GM04503 (cell line): ENCODE results near the gene PRRT1.

Experiments
- DNase-seq: peaks from one replicate; pipeline ENCODE4 v3.0.0-alpha.2; 2012; ENCODE audit warnings: low read depth

The PRRT1 gene

GRCh38 chr6:32174416-32174815 is 22.7 kb upstream of the PRRT1 start:
- DNase-seq, result no peak

- no peak for DNase-seq
These were observed 21.4 kb upstream of the PRRT1 start for GRCh38 chr6:32173051-32173727.

GRCh38 chr6:32171234-32171633 is 19.5 kb upstream of the PRRT1 start:
- no peak for DNase-seq

DNA sequence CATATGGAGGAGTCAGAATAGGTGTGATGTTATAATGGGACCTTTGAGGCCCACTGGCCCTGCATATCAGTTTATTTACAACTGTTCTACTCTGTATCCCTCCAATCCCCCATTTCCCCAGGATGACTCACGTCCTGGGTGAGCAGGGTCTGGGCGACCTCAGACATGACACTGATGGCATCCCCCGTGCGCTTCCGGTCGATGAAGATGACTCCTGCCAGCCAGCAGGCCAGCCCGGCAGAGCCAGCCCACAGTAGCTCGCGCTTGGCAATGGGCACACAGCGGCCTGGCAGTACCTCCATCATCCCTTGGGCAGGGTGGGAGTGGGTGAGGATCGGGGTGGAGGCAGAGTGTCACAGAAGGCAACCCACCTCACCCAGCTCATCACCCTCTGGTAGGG is 18.6 kb upstream of the PRRT1 start:
- no peak for DNase-seq

GRCh38 chr6:32168807-32169591 is 17.3 kb upstream of the PRRT1 start:
- DNase-seq, result no peak

GRCh38 chr6:32168350-32168749 is 16.6 kb upstream of the PRRT1 start:
- no peak for DNase-seq

DNA sequence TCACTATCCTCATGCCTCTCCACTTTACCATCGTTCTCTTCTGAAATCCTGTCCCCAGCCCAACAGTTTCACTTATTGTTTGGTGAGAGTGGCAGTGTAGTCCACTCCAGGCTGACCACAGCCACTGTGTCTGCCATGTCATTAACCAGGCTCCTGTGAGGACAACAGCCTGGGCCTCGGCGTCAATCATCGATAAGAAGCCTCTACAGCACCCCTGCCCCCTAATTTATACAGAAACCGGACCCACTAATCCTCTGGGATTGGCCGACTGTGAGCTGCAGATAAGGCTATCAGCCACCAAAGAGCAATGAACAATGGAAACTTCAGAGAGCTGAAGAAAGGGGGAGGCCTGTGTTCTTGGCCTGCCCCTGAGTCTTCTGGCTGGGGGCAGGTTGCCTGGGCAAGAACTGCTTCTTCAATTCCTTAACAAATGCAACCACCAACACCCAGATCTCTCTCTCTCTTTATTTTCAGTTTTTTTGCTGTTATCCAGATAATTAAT is 16.1 kb upstream of the PRRT1 start:
- DNase-seq, result no peak

GRCh38 chr6:32167154-32167760 is 15.5 kb upstream of the PRRT1 start:
- no peak for DNase-seq

GRCh38 chr6:32166411-32167061 is 14.8 kb upstream of the PRRT1 start:
- no peak for DNase-seq

GRCh38 chr6:32164295-32164694 is 12.6 kb upstream of the PRRT1 start, which contains the start of gene EGFL8:
Gene EGFL8, plus strand, starts transcription at chr6:32164595. Its CDS starts 1,571 bp downstream, at chr6:32166166.
- no peak for DNase-seq

DNA sequence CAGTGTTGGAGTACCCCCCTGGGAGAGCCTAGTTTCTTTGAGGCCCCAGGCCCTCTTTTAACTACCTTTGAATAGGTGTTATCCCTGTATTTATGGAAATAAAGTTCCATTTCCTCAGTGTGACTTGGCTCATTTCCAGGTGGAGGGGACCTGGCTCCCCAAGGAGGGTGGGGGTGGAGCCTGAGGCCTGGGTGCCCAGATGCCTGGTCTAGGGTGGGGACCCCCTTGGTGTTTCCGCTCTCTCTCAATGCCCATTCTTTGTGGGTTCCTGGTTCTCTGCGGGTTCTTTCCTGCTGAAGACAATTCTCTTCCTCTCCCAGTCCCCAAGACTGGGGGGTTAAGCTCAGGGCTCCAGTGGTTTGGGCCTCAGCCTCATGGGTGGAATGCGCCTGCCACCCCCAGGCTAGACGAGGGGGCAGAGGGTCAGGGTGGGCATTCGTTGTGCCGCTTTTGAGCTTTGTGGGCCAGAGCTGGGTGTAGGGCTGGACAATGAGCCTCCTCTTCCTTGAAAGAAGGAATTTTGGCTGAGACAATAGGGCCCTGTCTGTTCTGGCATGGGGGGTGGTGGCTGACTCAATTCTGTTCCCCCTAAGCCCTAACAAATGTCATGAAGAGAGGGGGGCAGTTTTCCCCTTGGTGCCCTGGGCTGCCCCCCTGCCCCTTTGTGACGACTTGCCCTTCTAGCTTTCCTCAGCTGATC is 12.0 kb upstream of the PRRT1 start:
- DNase-seq, result no peak

- DNase-seq, result no peak
These were observed 6.3 kb upstream of the PRRT1 start for GRCh38 chr6:32158052-32158451.

GRCh38 chr6:32156891-32157290 is 5.2 kb upstream of the PRRT1 start:
- DNase-seq, result no peak

DNA sequence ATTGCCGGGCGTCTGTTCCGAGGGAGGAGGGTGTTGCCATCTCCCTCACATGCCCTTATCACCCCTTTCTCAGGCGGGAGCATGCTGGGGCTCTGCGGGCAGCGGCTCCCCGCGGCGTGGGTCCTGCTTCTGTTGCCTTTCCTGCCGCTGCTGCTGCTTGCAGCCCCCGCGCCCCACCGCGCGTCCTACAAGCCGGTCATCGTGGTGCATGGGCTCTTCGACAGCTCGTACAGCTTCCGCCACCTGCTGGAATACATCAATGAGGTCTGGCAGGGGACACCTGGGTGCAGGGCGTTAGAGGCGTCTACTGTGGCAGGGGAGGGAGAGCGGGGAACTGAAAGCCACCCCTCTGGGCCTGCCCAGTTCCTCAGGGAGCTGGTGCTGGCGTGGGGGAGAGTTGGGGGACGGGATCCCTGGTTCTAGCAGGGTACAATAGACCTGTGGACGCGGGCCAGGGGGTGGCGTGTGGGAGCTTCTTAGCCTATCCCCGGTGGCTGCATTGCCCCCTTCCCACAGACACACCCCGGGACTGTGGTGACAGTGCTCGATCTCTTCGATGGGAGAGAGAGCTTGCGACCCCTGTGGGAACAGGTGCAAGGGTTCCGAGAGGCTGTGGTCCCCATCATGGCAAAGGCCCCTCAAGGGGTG is 2.9 kb upstream of the PRRT1 start:
- DNase-seq, result no peak

DNA sequence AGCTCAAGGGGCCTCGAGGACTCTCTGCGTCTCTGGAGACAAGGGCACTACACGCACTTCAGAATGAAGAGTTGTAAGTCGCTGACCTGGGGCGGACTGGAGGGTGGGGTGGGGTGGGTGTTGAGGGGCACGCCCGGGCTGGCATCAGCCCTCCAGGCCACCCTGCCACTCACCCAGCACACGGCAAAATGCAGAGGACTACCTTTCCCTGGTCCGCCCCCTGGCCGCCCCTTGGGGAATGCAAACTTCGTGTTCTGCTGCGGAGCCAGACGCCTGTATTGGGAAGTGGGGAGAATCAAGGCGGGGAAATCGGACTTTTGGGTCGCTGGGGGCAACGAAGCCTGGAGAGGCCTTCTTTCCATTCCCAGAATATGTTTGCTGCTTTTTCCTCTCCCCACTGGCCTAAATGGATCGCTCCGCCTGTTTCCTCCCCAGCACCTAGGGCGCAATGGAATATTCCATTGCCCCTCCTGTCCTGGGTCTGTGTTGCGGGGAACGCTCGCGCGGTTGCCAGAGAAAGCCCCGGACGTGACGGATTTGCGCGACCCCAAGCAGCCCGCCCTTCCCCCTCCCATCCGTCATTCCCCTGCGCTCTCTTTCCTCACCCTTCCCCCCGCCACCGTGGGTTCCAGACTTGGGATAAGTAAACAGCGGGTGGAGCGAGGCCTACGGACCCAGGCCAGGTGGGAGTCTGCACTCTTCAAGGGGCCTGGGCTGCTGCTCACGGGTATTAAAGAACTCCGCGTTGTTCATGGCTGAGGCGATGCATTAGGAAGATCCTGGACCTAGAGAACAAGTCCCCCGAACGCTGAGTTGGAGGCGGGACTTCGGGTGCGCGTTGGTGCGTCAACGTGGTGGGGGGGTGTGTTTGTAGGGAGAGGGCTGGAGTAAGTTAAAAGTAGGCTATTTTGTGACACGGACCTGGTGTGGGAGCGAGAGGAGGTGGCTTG is 2.1 kb upstream of the PRRT1 start, which contains the start of gene PPT2:
PPT2 (plus strand) TSS at position 578 of the 950 bp plus-strand sequence. CDS start 454 bp downstream, outside the sequence.
- peak; percentile 41 for DNase-seq

DNA sequence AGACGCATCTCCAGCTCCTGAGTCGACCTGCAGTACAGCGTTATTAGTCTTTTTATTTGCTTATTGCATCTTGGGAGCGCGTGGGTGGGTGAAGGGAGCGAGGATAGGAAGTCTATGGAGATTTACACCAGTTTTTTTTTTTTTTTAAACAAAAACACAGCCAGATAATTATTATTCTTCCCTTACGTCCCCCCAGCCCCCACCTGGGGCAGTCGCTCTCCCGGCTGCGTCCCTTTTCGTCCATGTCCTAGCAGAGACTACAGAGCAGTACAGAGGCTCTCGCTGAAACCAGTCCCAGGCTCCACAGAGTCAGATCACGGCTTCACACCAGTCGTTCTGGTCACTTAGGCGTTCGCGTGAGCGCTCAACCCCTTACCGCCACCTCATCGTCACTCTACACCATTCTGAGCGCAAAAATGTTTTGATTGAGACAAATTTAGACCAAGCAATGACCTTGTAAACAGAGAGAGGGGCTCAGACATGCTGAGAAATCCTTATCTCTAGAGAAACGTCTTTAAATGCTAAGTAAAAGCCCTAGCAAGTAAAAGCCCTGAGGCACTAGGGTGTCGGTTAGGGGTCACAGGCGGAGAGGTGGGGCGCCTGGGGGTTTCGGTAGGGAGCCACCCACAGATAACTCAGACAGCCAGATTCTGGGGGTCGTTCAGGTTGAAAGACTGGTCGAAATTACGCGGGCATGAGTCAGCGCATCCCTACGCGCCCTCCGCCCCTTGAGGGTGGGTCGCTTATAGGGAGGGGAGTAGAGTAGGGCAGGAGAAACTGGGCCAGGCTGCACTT is 1.2 kb upstream of the PRRT1 start:
- no peak for DNase-seq

- no peak for DNase-seq
These were observed 417 bp downstream of the PRRT1 start for GRCh38 chr6:32151181-32151862.
